ENCODE data around the gene CELF2. TPM values are rescaled to one million over a fixed set of nuclear protein-coding genes. Genes with fewer than 3 reads are reported as not detected.

Gene CELF2
- total RNA-seq, 1 donor from 2014 or later, result 77.6 TPM

GRCh38 chr10:11154849-11155498 lies 137.3 kb downstream of the CELF2 start:
- Mint-ChIP-seq H3K4me3 (no peak overlapping the region), H3K4me1 (peaks cover 71% of the 10 kb centered on the region), H3K9me3 (no peaks in the 10 kb centered on the region), H3K27ac (ENCODE audit: unreplicated experiment) (peak overlapping the region; percentile 72), H3K36me3 (ENCODE audit: low read depth) (no peaks in the 10 kb centered on the region), H3K27me3 (ENCODE audit: low read depth) (no peaks in the 10 kb centered on the region)
- DNase-seq (ENCODE audit: low read depth, low spot score), result no peak
- TF ChIP-seq CTCF (conservative IDR thresholded peaks at IDR 0.05), result no peak

- no peak overlapping the region for H3K27ac Mint-ChIP-seq (ENCODE audit: unreplicated experiment)
- peaks cover 3% of the 10 kb centered on the region for H3K36me3 Mint-ChIP-seq (ENCODE audit: low read depth)
- no peak overlapping the region for H3K4me3 Mint-ChIP-seq
- H3K4me1 Mint-ChIP-seq, result peaks cover 60% of the 10 kb centered on the region
- TF ChIP-seq CTCF (conservative IDR thresholded peaks at IDR 0.05), result no peak
- H3K9me3 Mint-ChIP-seq, result no peaks in the 10 kb centered on the region
- DNase-seq (ENCODE audit: low read depth, low spot score), result no peak
- no peaks in the 10 kb centered on the region for H3K27me3 Mint-ChIP-seq (ENCODE audit: low read depth)
Observed at GRCh38 chr10:11156480-11156879, 138.8 kb downstream of the CELF2 start.

DNA sequence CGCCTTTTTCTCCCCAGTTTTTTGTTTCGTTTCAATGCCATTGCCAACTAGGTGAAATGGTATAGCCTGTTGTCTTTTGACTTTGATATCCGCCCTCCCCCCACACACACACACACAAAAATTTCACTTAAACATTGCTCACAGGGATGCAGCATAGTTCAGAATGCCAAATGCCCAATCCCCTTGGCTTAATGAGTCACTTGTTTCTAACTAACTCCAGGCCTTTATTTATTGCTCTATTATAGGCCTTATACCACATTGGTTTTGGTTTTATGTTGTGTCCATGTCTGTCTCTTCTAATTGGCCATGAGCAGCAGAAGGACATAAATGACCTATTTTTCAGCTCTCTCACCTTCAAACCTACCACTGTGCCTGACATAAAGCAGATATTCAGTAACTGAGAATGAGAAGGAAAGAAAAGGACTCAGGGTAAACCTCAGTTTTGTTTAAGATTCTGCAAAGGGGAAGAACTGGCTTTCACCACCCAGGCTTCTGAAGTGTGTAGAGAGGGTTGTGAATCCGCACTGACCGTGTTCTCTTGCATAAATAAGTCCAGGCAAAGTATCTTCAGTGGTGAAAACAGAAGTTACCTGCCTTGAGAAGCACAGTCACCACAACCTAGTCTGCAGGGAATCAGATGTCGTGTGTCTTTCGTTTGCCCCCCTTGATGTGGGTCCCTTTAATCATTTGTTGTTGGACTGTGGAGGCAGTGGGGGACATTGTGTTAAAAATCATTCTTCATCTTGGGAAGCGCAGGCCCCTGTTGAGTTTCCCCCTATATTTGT lies 139.8 kb downstream of the CELF2 start:
- H3K4me3 Mint-ChIP-seq, result no peak overlapping the region
- peaks cover 9% of the 10 kb centered on the region for H3K36me3 Mint-ChIP-seq (ENCODE audit: low read depth)
- TF ChIP-seq CTCF (conservative IDR thresholded peaks at IDR 0.05), result no peak
- H3K27me3 Mint-ChIP-seq (ENCODE audit: low read depth), result no peaks in the 10 kb centered on the region
- H3K9me3 Mint-ChIP-seq, result no peaks in the 10 kb centered on the region
- peaks cover 63% of the 10 kb centered on the region for H3K4me1 Mint-ChIP-seq
- no peak for DNase-seq (ENCODE audit: low read depth, low spot score)
- H3K27ac Mint-ChIP-seq (ENCODE audit: unreplicated experiment), result peak overlapping the region; percentile 39

GRCh38 chr10:11158080-11158479 lies 140.4 kb downstream of the CELF2 start:
- Mint-ChIP-seq H3K27me3 (ENCODE audit: low read depth) (no peaks in the 10 kb centered on the region), H3K36me3 (ENCODE audit: low read depth) (peaks cover 9% of the 10 kb centered on the region), H3K27ac (ENCODE audit: unreplicated experiment) (no peak overlapping the region), H3K4me3 (no peak overlapping the region), H3K9me3 (no peaks in the 10 kb centered on the region), H3K4me1 (peaks cover 63% of the 10 kb centered on the region)
- DNase-seq (ENCODE audit: low read depth, low spot score), result no peak
- TF ChIP-seq CTCF (conservative IDR thresholded peaks at IDR 0.05), result no peak

DNA sequence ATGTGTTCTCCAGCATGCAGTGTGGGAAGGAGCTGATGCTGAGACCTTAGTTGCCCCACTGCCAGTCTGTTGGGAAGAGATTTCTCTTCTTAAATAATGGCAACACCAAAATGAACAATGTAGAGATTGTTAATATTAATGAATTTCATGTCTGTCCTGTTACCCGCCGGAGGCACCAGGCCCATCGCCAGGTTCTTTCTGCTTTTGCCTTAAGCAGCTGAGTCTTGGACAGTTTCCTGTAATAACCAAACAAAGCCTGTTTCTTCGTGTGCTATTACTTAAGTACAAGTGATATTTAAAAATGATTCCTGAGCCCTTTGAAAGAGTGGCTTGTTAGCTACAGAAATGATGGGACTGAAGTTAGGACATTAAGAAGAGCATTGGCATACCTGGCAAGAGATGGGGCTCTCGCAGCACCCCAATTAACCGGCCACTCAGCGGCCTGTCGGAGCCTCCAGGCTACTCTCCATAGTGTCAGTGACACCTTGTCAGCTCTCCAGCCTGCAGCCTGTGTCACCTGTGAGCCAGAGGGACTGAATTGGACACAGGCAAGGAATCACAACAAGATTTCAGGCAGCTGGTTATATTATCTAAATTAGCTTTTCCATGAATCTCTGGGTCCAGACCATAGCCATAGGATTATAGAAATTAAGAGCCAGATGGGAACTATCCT lies 142.0 kb downstream of the CELF2 start:
- Mint-ChIP-seq H3K27me3 (ENCODE audit: low read depth) (no peaks in the 10 kb centered on the region), H3K36me3 (ENCODE audit: low read depth) (peaks cover 9% of the 10 kb centered on the region), H3K4me3 (no peak overlapping the region), H3K27ac (ENCODE audit: unreplicated experiment) (peak overlapping the region; percentile 20), H3K4me1 (peaks cover 63% of the 10 kb centered on the region), H3K9me3 (no peaks in the 10 kb centered on the region)
- DNase-seq (ENCODE audit: low read depth, low spot score), result no peak
- no peak for TF ChIP-seq CTCF (conservative IDR thresholded peaks at IDR 0.05)
